Posterior vena cava (tissue), 2 donors: ENCODE measurements around the gene CHD2. TPM values are rescaled to one million over a fixed set of nuclear protein-coding genes. Genes with fewer than 3 reads are reported as not detected.
A peak's percentile ranks its signal among the peaks of the same experiment; 100 is the strongest.

Experiments
- DNase-seq: peaks from one replicate; pipeline ENCODE4 v3.0.0-alpha.2; 2020; ENCODE audit warnings: low spot score
- intact Hi-C, 2 donors: fragments of 100-400 bp; cut with DNase I; formaldehyde crosslinking; loops; one replicate each; pipeline versions ENCODE4 v1.14.1 to v1.14.2; 2022 to 2023
- total RNA-seq, 2 donors: library from RNA; stranded (reverse); fragmentation: NEBNext Ultra II Directional; extraction: Animal tissue kit (Norgen Biotek cat#: 25700); gene quantifications; one replicate each; pipeline ENCODE4 v1.2.1, GENCODE V29; 2021
- donor health status: DM: yes; HTN: yes; CAD: no.
- donor health status: DM: yes; HTN: yes; CAD: no.

The CHD2 gene
- total RNA-seq, 2 donors from 2014 or later: 94.5 to 104 TPM

GRCh38 chr15:93026380-93026817 lies 126.3 kb downstream of the CHD2 start:
- intact Hi-C loops: loop anchor here (10.0 kb wide), 2 partner anchors 222 to 1098 kb away; no protein-coding TSS in a partner anchor
- DNase-seq: peak; percentile 80

- intact Hi-C loops: loop anchor here (10.0 kb wide), 2 partner anchors 223 to 1097 kb away; no protein-coding TSS in a partner anchor
- DNase-seq: peak; percentile 83
Observed at GRCh38 chr15:93027413-93027812, 127.3 kb downstream of the CHD2 start.

- peak; percentile 80 for DNase-seq
- intact Hi-C loops: loop anchor here (10.0 kb wide), 2 partner anchors 223 to 1097 kb away; no protein-coding TSS in a partner anchor
Observed at GRCh38 chr15:93028111-93028631, 128.0 kb downstream of the CHD2 start.

GRCh38 chr15:93028632-93029213 lies 128.6 kb downstream of the CHD2 start:
- peak; percentile 97 for DNase-seq
- intact Hi-C loops: loop anchor here (10.0 kb wide), 2 partner anchors 224 to 1096 kb away; no protein-coding TSS in a partner anchor

- DNase-seq: peak; percentile 84
- intact Hi-C loops: loop anchor here (10.0 kb wide), 2 partner anchors 225 to 1095 kb away; no protein-coding TSS in a partner anchor
Observed at GRCh38 chr15:93029214-93029835, 129.2 kb downstream of the CHD2 start.

- intact Hi-C loops: loop anchor here (10.0 kb wide), 4 partner anchors 225 to 1285 kb away; no protein-coding TSS in a partner anchor
- DNase-seq: peak; percentile 74
Observed at GRCh38 chr15:93029836-93030429, 129.8 kb downstream of the CHD2 start.

- DNase-seq: peak; percentile 89
- intact Hi-C loops: loop anchor here in 1 of 2 donors (10.0 kb wide), 3 partner anchors 954 to 1284 kb away; no protein-coding TSS in a partner anchor
Observed at GRCh38 chr15:93030430-93031102, 130.4 kb downstream of the CHD2 start.

GRCh38 chr15:93031103-93031464 lies 131.0 kb downstream of the CHD2 start:
- intact Hi-C loops: loop anchor here in 1 of 2 donors (10.0 kb wide), 3 partner anchors 954 to 1284 kb away; no protein-coding TSS in a partner anchor

GRCh38 chr15:93031557-93032384 lies 131.6 kb downstream of the CHD2 start:
- intact Hi-C loops: loop anchor here in 1 of 2 donors (10.0 kb wide), 3 partner anchors 953 to 1283 kb away; no protein-coding TSS in a partner anchor
- peak; percentile 72 for DNase-seq

More at GRCh38 chr15:93031103-93031464, 131.0 kb downstream of the CHD2 start:
- DNase-seq: peak; percentile 81

GRCh38 chr15:93032515-93033206 lies 132.5 kb downstream of the CHD2 start:
- peak; percentile 57 for DNase-seq
- intact Hi-C loops: loop anchor here in 1 of 2 donors (10.0 kb wide), 3 partner anchors 952 to 1282 kb away; no protein-coding TSS in a partner anchor

GRCh38 chr15:93033434-93034045 lies 133.4 kb downstream of the CHD2 start:
- DNase-seq: peak; percentile 71

GRCh38 chr15:93034512-93034911 lies 134.4 kb downstream of the CHD2 start:
- intact Hi-C loops: loop anchor here in 1 of 2 donors (10.0 kb wide), 3 partner anchors 950 to 1280 kb away; no protein-coding TSS in a partner anchor
- peak; percentile 66 for DNase-seq

More at GRCh38 chr15:93033434-93034045, 133.4 kb downstream of the CHD2 start:
- intact Hi-C loops: loop anchor here in 1 of 2 donors (10.0 kb wide), 3 partner anchors 951 to 1281 kb away; no protein-coding TSS in a partner anchor

- intact Hi-C loops: loop anchor here in 1 of 2 donors (10.0 kb wide), 3 partner anchors 949 to 1279 kb away; no protein-coding TSS in a partner anchor
- DNase-seq: peak; percentile 43
Observed at GRCh38 chr15:93035092-93035915, 135.2 kb downstream of the CHD2 start.

- intact Hi-C loops: loop anchor here in 1 of 2 donors (10.0 kb wide), 3 partner anchors 949 to 1279 kb away; no protein-coding TSS in a partner anchor
- peak; percentile 82 for DNase-seq
Observed at GRCh38 chr15:93035953-93036810, 136.1 kb downstream of the CHD2 start.
